Activated T-helper 1 cell treated with anti-CD3 and anti-CD28 coated beads, Interleukin-12 subunit alpha, Interleukin-12 subunit beta, Interleukin-2, Interleukin-4 antibody, amounts not matched to agents 30 ng/mL and 10 ng/mL and 1 ng/mL, durations not matched to agents 14 hours and 24 hours and 36 hours (primary cell): ENCODE data around the gene ANKRD55. TPM values are rescaled to one million over a fixed set of nuclear protein-coding genes. Genes with fewer than 3 reads are reported as not detected.

Experiments
- DNase-seq: peaks from one replicate; pipeline ENCODE4 v3.0.0; 2021; ENCODE audit warnings: low spot score
- H3K27ac Mint-ChIP-seq: one replicate; pipeline ENCODE4 v1.8.0; 2021; ENCODE audit warnings: mild to moderate bottlenecking, mixed read lengths
- H3K27me3 Mint-ChIP-seq: one replicate; pipeline ENCODE4 v1.8.0; 2022; ENCODE audit warnings: mild to moderate bottlenecking, moderate library complexity, mixed read lengths; ENCODE audit not compliant: insufficient read depth
- H3K36me3 Mint-ChIP-seq: one replicate; pipeline ENCODE4 v1.8.0; 2021; ENCODE audit warnings: low read depth, mixed read lengths
- H3K4me1 Mint-ChIP-seq: one replicate; pipeline ENCODE4 v1.8.0; 2021; ENCODE audit warnings: low read depth, mixed read lengths
- H3K4me3 Mint-ChIP-seq: one replicate; pipeline ENCODE4 v1.8.0; 2021; ENCODE audit warnings: mild to moderate bottlenecking, moderate library complexity, mixed read lengths
- H3K9me3 Mint-ChIP-seq: one replicate; pipeline ENCODE4 v1.8.0; 2021; ENCODE audit warnings: mixed read lengths
- intact Hi-C: fragments of 100-400 bp; cut with micrococcal nuclease; formaldehyde crosslinking; loops from one replicate; pipeline ENCODE4 v1.15.1; 2024
- total RNA-seq: library from RNA; stranded (reverse); gene quantifications from 2 replicates; pipeline ENCODE4 v1.2.3, GENCODE V29; 2022

ANKRD55 gene
- total RNA-seq, 1 donor from 2014 or later, result 1.0 TPM

DNA sequence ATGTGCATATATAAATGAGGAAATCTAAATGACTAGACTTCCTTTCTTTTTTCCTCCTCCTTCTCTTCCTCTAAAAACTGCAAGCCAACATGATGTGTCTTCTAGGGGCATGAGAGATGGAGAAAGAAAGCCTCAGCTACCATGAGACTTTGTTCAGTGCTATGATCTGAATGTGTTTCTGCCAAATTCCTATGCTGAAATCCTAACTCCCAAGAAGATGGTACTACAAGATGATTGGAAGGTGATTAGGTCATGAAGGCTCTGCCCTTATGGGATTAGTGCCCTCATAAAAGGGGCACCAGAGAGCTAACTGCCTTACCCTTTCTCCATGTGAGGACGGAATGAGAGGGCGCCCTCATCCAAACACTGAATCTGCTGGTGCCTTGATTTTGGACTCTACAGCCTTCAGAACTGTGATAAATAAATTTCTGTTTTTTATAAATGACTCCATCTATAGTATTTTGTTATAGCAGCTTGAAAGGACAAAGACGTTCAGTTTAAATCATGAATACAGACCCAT, 166.1 kb downstream of the ANKRD55 start:
- no peak for DNase-seq
- Mint-ChIP-seq H3K27ac (no peak overlapping the region), H3K9me3 (no peaks in the 10 kb centered on the region), H3K4me1 (peaks cover 50% of the 10 kb centered on the region), H3K4me3 (no peak overlapping the region), H3K36me3 (peaks cover 2% of the 10 kb centered on the region), H3K27me3 (peaks cover 3% of the 10 kb centered on the region)
- intact Hi-C loops, result no loop called here

DNA sequence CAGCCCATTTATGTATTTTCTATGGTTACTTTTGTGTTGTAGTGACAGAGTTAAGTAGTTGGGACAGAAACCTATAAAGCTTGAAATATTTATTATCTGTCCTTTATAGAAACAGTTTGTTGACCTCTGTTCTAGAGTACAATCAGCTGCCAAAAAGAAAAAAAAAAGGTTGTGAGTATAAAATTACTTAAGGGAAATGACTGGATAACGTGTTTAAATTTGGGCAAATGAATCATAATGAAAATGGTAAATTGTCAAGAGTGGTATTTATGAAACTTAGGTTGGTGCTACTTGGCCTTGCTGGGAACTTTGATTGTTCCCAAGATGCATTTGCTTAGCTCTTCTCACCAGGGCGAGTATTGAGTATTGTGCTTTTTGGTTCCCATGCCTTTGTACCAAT, 168.1 kb downstream of the ANKRD55 start:
- no peak for DNase-seq
- no peaks in the 10 kb centered on the region for H3K9me3 Mint-ChIP-seq
- peaks cover 5% of the 10 kb centered on the region for H3K27me3 Mint-ChIP-seq
- no peak overlapping the region for H3K4me3 Mint-ChIP-seq
- intact Hi-C loops, result loop anchor here (2.0 kb wide), 1 partner anchor 14 kb away; no protein-coding TSS in a partner anchor
- H3K4me1 Mint-ChIP-seq, result peaks cover 40% of the 10 kb centered on the region
- H3K36me3 Mint-ChIP-seq, result peaks cover 3% of the 10 kb centered on the region
- H3K27ac Mint-ChIP-seq, result no peak overlapping the region

DNA sequence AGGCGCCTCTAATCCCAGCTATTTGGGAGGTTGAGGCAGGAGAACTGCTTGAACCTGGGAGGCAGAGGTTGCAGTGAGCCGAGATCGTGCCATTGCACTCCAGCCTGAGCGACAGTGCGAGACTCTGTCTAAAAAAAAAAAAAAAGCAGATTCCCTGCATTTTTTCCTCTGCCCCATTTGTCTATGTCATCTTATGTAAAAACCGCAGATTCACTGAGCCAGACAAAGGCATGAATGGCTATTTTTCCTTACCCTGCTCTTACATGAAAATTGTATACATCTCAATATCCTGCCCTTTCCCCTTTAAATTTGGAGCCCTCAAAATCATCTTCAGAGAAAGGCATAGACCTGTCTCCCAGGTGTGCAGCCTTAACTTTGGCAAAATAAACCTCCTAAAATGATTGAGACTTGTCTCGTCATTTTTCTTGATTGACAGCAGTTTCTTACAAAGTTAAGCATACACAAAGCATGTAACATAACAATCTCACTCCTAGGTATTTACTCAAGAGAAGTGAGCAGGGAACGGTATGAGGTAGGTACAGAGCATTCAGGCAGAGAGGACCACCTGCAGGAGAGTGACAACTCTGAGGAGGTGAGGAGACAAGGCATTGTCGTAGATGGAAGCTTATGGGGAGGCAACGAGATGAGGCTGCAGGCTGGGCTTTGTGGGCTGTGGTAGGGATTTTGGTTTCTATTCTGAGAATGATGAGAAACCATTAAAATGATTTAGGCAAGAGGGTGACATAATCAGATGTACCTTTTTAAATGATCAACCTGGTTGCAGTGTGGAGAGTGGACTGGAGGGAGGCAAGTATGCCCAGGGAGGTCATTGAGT, 172.6 kb downstream of the ANKRD55 start:
- Mint-ChIP-seq H3K27me3 (peaks cover 5% of the 10 kb centered on the region), H3K36me3 (peaks cover 11% of the 10 kb centered on the region), H3K4me1 (peaks cover 55% of the 10 kb centered on the region), H3K4me3 (peak overlapping the region; percentile 5), H3K27ac (peak overlapping the region; percentile 25), H3K9me3 (peaks cover 6% of the 10 kb centered on the region)
- intact Hi-C loops, result no loop called here
- DNase-seq, result peak; percentile 45

DNA sequence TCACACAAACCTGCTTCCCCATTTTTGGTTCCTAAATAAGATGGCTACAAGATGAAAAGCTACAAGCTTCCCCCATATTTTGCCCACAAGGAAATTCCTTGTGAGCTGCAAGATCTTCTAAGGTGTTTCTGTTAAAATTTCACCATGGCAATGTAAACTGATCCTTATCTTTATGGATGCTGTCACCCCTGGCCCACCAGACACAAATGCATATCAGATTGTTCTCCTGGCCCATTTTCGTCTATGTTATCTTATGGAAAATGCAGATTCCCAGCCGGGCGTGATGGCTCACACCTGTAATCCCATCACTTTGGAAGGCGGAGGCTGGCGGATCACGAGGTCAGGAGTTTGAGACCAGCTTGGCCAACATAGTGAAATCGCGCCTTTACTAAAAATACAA, 173.3 kb downstream of the ANKRD55 start:
- Mint-ChIP-seq H3K27me3 (peaks cover 5% of the 10 kb centered on the region), H3K4me3 (no peak overlapping the region), H3K4me1 (peaks cover 54% of the 10 kb centered on the region), H3K9me3 (peaks cover 6% of the 10 kb centered on the region), H3K36me3 (peaks cover 11% of the 10 kb centered on the region), H3K27ac (no peak overlapping the region)
- intact Hi-C loops, result loop anchor here (1.0 to 5.0 kb wide), 7 partner anchors 9 to 197 kb away; no protein-coding TSS in a partner anchor
- no peak for DNase-seq

DNA sequence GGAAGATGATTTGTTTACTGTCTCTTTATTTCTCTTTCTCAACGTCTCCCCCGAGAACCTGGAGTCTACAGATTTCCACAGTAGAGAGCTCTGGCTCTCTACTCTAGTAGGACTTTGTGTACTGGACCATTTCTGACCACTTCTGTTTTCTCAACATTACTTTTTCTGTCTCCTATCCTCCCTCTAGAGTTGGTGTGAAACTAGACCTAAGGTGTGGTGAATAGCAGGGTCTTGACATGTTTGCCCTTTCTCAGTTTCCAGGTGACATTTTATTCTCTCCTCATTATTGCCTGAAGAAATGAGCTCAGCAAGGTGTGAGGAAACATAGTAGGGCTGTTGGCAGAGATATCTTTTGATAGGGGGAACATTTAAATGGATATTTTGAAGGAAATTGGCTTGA, 176.3 kb downstream of the ANKRD55 start:
- Mint-ChIP-seq H3K27ac (no peak overlapping the region), H3K4me3 (no peak overlapping the region), H3K9me3 (peaks cover 16% of the 10 kb centered on the region), H3K27me3 (peaks cover 5% of the 10 kb centered on the region), H3K36me3 (peaks cover 10% of the 10 kb centered on the region), H3K4me1 (peaks cover 52% of the 10 kb centered on the region)
- no peak for DNase-seq
- intact Hi-C loops, result loop anchor here (5.0 kb wide), 1 partner anchor 200 kb away; no protein-coding TSS in a partner anchor

DNA sequence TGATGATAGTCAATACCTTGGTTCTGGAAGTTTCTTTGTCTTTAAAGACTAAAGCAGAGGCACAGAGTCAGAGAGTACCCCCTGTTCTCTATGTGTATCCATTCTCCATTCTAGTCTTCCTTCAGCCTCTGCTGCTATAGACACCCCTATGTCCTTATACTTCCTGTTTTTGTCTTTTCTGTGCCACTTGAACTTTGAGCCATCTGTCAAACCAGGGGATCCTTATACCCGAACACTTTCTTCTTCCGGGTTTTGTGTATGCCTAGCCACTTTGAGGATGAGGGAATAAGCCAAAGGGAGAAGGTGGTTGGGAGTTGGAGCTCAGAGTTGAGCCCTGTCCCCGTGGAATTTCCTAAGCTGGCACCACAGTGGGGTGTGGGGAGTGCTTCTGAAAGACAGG, 177.3 kb downstream of the ANKRD55 start:
- H3K9me3 Mint-ChIP-seq, result peaks cover 16% of the 10 kb centered on the region
- peaks cover 9% of the 10 kb centered on the region for H3K36me3 Mint-ChIP-seq
- intact Hi-C loops, result loop anchor here (5.0 kb wide), 1 partner anchor 201 kb away; no protein-coding TSS in a partner anchor
- no peak overlapping the region for H3K4me3 Mint-ChIP-seq
- no peak for DNase-seq
- peaks cover 55% of the 10 kb centered on the region for H3K4me1 Mint-ChIP-seq
- H3K27ac Mint-ChIP-seq, result no peak overlapping the region
- peaks cover 3% of the 10 kb centered on the region for H3K27me3 Mint-ChIP-seq

DNA sequence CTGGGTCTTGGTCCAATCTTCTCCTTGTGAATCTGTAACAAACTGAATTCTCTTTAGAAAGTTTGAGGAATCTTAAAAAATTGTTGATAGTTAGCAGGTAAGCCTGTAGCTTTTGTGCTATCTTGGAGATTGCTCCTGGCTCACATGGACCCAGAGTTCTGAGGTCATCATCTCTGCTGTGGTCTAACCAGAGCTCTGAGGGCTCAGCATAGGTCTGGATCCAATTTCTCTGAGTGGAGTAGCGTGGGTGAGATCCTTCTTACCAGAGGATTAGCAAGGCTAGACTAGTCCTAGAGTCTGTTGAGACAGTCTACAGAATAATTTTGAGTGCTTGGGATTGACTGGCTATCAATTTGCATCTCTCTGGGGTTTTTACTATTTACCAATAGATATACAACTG, 177.8 kb downstream of the ANKRD55 start:
- peaks cover 3% of the 10 kb centered on the region for H3K27me3 Mint-ChIP-seq
- peaks cover 55% of the 10 kb centered on the region for H3K4me1 Mint-ChIP-seq
- H3K36me3 Mint-ChIP-seq, result peaks cover 9% of the 10 kb centered on the region
- no peak overlapping the region for H3K27ac Mint-ChIP-seq
- H3K4me3 Mint-ChIP-seq, result no peak overlapping the region
- peaks cover 16% of the 10 kb centered on the region for H3K9me3 Mint-ChIP-seq
- intact Hi-C loops, result loop anchor here (5.0 kb wide), 1 partner anchor 202 kb away; no protein-coding TSS in a partner anchor
- DNase-seq, result no peak

DNA sequence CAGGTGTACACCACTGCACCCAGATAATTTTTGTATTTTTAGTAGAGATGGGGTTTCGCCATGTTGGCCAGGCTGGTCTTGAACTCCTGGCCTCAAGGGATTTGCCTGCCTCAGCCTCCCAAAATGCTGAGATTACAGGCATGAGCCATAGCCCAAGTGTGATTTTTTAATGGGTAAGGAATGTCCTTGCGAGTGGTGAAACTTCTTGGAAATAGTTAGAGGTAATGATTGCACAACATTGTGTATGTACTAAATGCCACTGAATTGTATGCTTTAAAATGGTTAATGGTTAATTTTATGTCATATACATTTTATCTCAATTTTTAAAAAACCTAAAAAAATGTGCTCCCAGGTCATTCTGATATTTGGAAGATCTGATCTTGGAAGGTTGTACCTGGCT, 178.5 kb downstream of the ANKRD55 start:
- no peak overlapping the region for H3K4me3 Mint-ChIP-seq
- peaks cover 59% of the 10 kb centered on the region for H3K4me1 Mint-ChIP-seq
- peaks cover 9% of the 10 kb centered on the region for H3K36me3 Mint-ChIP-seq
- H3K27ac Mint-ChIP-seq, result no peak overlapping the region
- intact Hi-C loops, result loop anchor here (5.0 kb wide), 1 partner anchor 203 kb away; no protein-coding TSS in a partner anchor
- H3K27me3 Mint-ChIP-seq, result peaks cover 3% of the 10 kb centered on the region
- DNase-seq, result no peak
- peaks cover 16% of the 10 kb centered on the region for H3K9me3 Mint-ChIP-seq

DNA sequence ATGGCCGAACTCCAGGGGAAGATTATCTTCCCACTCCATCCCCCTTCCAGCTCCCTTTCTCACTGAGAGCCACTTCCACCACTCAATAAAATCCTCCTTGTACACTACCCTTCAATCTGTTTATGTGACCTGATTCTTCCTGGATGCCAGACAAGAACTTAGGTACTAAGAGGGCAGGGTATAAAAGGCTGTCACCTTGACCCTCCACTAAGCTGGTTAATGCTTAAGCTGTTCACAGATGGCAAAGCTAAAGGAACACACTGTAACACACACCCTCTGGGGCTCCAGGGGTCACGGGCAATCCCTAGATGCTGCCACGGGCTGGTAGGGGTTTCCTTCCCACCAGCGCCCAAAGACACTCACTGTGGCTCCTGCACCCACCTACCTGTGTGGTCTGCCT, 179.8 kb downstream of the ANKRD55 start:
- Mint-ChIP-seq H3K36me3 (peaks cover 4% of the 10 kb centered on the region), H3K4me1 (peaks cover 54% of the 10 kb centered on the region), H3K27me3 (peaks cover 3% of the 10 kb centered on the region), H3K4me3 (no peak overlapping the region), H3K27ac (no peak overlapping the region), H3K9me3 (peaks cover 13% of the 10 kb centered on the region)
- intact Hi-C loops, result no loop called here
- no peak for DNase-seq

DNA sequence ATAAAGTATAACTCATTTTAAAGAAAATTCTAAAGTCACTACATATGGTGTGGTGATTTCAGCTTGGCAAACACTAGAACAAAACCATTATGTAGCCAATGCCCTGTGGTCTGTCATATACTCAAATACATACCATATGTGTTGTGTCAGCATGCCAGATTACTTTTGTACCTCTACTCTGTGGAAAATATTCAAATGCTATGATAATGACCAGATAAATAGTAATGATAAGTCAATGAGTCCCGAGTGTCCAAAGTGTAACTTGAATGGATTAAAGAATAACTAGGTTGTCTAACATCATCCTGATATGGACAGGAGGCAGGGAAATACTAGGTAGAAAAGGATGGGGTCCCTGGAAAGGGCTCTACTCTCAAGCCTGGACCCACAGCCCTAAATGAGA, 180.4 kb downstream of the ANKRD55 start:
- intact Hi-C loops, result no loop called here
- Mint-ChIP-seq H3K27ac (no peak overlapping the region), H3K4me3 (no peak overlapping the region), H3K9me3 (peaks cover 10% of the 10 kb centered on the region), H3K36me3 (peaks cover 2% of the 10 kb centered on the region), H3K4me1 (peaks cover 48% of the 10 kb centered on the region), H3K27me3 (peaks cover 3% of the 10 kb centered on the region)
- no peak for DNase-seq

DNA sequence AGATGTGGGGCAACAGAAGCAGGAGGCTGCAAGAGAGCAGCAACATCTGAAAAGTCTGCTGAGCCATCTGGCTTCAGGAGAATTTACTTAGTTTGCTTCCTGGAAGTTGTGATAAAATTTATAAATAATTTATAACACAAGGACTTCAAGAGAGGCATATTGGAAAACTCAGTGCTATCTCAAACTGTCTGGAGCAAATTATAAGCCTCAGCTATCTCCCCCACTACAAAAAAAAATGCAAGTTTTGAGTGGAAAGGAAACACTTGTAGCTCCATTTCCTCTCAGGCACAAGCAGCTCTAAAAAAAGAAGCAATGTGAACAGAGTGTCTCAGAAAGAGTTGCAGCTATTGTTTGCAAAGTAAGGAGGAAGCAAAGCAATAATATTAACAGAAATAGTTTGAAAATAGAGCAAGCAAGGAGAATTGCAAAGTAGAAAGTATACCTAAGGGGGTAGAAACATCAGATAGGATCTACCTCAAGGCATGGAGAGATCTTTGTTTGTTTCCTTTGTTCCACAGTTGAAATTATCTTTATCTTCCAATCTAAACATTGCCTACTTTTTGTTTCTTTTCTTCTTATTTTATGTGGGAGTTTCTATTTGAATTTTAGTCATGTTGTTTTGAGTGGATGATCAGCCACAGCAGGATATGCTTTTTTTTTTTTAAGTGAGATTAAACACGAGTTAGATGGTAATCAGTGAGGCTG, 182.4 kb downstream of the ANKRD55 start:
- Mint-ChIP-seq H3K4me1 (peaks cover 32% of the 10 kb centered on the region), H3K4me3 (peak overlapping the region; percentile 40), H3K27ac (peak overlapping the region; percentile 54), H3K9me3 (peaks cover 11% of the 10 kb centered on the region), H3K27me3 (peaks cover 6% of the 10 kb centered on the region), H3K36me3 (peaks cover 3% of the 10 kb centered on the region)
- DNase-seq, result no peak
- intact Hi-C loops, result loop anchor here (1.0 to 2.0 kb wide), 8 partner anchors 9 to 98 kb away; no protein-coding TSS in a partner anchor
